Peyer's patch (tissue), 4 donors: ENCODE results near the gene PALM3.

Source experiments
- POLR2A ChIP-seq, 2 donors: fragments of 450-650 bp; IDR thresholded peaks; one replicate each; pipeline ENCODE4 v1.5.1; 2017; ENCODE audit warnings: antibody characterized with exemption in 2 of 2, mild to moderate bottlenecking in 2 of 2, moderate library complexity in 2 of 2
- TF ChIP-seq, protein P1 (sequence below), 6 experiments: fragments of 450-650 bp in 4 of 6; fragments of 200-600 bp in 2 of 6; sonication (generic) in 1 of 6; IDR thresholded peaks; one replicate each; pipeline ENCODE4 v1.5.1; 2017 to 2019; ENCODE audit warnings: antibody characterized with exemption in 6 of 6, mild to moderate bottlenecking in 3 of 6, moderate library complexity in 1 of 6

DNA sequence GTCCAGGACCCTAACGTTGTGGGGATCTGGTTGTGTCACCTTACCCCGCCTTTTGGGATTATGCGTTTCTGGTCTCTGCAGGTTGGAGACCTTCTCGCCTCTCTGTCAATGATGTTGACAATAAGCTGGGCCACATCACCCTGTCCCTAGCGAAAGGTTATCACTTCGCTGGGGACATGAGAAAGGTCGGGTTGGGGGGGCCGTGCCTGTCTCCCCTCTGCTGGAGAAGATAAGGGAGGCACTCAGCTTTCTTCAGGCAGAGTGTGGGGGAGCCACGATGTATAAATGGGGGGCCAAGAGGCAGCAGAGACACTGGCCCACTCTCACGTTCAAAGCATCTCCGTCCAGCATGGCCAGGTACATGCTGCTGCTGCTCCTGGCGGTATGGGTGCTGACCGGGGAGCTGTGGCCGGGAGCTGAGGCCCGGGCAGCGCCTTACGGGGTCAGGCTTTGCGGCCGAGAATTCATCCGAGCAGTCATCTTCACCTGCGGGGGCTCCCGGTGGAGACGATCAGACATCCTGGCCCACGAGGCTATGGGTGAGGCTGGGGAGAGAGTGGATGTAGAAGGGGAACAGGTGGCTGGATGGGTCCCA, 33.9 kb downstream of the PALM3 start, which contains the start of gene RLN3:
- TF ChIP-seq, protein P1, sequence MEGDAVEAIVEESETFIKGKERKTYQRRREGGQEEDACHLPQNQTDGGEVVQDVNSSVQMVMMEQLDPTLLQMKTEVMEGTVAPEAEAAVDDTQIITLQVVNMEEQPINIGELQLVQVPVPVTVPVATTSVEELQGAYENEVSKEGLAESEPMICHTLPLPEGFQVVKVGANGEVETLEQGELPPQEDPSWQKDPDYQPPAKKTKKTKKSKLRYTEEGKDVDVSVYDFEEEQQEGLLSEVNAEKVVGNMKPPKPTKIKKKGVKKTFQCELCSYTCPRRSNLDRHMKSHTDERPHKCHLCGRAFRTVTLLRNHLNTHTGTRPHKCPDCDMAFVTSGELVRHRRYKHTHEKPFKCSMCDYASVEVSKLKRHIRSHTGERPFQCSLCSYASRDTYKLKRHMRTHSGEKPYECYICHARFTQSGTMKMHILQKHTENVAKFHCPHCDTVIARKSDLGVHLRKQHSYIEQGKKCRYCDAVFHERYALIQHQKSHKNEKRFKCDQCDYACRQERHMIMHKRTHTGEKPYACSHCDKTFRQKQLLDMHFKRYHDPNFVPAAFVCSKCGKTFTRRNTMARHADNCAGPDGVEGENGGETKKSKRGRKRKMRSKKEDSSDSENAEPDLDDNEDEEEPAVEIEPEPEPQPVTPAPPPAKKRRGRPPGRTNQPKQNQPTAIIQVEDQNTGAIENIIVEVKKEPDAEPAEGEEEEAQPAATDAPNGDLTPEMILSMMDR (IDR thresholded peaks at IDR 0.05) = no peak
- TF ChIP-seq POLR2A (IDR thresholded peaks at IDR 0.05) = no peak
